WI38 (cell line): ENCODE data around the gene INTS1.

Experiments
- H3K4me3 ChIP-seq: 2 replicates; pipeline ENCODE4 v1.5.1; 2011; ENCODE audit warnings: low read depth, mild to moderate bottlenecking, control low read depth, low read length
- TF ChIP-seq, protein P1 (sequence below): IDR thresholded peaks from 2 replicates; pipeline ENCODE4 v1.5.1; 2012; ENCODE audit warnings: low read depth, mild to moderate bottlenecking, control low read depth, low read length

INTS1 gene

DNA sequence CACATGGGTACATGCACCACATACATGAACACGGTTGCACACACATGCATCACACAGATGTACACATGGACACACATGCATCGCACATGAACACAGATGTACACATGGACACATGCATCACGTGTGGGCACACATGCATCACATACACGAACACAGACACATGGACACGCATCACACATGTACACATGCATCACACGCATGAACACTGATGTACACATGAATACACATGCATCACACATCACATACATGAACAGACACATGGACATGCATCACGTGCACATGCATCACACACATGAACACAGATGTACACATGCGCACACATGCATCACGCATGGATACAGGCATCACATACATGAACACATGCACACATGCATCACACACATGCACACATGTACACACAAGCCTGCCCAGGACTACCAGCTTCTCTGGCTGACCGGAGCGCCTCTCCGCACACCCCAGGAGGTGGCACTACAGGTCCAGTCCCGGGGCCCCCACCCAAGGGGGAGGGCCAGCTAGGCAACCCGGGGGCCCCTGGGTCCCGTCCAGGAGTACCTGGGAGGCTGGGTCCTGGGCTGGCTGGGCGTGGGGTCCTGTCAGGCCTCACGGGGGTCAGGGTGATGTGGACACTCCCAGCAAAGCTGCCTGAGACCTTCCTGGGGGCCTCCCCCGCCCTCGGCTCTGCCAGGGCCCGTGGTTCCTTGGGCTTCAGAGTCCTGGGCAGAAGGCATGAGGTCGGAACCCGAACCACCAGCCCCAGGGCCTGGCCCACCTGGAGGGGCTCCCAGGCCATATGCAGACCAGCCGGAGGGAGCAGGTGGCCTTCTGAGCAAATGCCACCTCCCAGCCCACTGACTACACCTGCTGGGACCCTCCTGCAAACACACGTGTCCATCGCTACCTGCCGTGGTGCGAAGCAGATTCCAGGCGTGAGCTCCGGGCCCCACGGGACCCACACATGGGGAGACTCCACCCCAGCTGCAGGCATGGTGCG, 64.5 kb downstream of the INTS1 start:
- H3K4me3 ChIP-seq, result no peak overlapping the region
- TF ChIP-seq, protein P1, sequence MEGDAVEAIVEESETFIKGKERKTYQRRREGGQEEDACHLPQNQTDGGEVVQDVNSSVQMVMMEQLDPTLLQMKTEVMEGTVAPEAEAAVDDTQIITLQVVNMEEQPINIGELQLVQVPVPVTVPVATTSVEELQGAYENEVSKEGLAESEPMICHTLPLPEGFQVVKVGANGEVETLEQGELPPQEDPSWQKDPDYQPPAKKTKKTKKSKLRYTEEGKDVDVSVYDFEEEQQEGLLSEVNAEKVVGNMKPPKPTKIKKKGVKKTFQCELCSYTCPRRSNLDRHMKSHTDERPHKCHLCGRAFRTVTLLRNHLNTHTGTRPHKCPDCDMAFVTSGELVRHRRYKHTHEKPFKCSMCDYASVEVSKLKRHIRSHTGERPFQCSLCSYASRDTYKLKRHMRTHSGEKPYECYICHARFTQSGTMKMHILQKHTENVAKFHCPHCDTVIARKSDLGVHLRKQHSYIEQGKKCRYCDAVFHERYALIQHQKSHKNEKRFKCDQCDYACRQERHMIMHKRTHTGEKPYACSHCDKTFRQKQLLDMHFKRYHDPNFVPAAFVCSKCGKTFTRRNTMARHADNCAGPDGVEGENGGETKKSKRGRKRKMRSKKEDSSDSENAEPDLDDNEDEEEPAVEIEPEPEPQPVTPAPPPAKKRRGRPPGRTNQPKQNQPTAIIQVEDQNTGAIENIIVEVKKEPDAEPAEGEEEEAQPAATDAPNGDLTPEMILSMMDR, result no peak

DNA sequence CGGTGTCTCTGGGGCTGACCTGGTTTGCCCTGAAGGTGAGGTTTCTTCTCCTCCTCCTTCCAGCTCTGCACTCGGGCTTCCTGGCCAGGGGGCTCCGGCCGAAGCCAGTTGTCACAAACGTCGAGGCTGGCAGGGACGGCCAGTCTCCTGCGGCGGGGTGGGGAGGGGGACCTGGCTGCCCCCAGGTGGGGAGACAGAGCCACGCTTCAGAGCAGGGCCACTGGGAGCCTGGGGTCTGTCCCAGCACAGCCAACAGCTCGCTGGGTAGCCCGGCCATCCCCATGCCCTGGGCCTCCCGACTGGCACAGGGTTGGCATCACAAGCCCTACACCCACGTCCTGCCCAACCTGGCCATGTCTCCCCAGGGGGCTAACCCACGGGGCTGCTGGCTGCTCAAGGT, 65.4 kb downstream of the INTS1 start:
- TF ChIP-seq, protein P1, result no peak
- no peak overlapping the region for H3K4me3 ChIP-seq

DNA sequence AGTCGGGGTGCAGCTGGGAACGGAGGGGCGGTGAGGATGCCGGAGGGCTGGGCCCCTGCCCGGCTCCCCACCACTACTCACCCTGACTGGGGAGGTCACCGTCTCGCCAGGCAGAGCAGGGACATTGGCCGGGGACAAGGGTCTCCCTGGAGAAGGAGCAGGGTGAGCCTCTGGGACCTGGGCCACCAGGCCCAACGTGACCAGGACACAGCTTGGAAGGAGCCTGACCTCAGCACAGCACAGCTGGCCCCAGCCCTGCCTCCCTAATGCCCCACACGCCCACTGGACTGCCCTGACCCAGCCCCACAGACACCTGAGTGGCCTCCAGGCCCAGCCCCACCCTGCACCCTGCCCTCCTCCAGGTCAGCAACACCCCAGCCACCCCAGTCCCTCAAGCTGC, 66.0 kb downstream of the INTS1 start:
- TF ChIP-seq, protein P1, result no peak
- no peak overlapping the region for H3K4me3 ChIP-seq

DNA sequence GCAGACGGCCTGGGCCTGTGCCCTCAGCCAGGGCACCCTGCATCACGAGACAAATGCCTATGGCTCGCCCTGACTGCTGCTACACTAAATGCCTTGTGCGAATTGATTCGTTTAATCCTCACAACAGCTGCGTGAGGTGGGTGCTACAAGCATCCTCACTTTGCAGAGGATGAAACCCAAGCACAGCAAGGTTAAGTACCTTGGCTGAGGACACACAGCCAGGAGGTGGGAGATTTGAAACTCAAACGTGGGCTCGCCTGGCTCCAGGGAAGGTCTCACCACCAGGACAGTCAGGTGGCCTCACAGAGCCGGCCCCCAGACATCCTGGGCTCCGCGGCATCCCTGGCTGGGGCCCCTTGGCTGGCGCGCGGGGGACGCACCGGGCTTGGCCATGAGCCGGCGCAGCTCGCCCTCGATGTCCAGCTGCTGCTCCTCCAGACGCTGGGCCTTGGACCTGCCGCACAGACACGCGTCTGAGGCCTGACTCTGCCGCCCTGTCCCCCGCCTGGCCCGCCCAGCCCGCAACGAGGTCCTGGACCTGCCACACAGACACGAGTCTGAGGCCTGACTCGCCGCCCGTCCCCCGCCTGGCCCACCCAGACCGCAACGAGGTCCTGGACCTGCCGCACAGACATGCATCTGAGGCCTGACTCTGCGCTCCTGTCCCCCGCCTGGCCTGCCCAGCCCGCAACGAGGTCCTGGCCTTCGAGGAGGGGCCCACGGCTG, 66.9 kb downstream of the INTS1 start:
- TF ChIP-seq, protein P1, result no peak
- no peak overlapping the region for H3K4me3 ChIP-seq

DNA sequence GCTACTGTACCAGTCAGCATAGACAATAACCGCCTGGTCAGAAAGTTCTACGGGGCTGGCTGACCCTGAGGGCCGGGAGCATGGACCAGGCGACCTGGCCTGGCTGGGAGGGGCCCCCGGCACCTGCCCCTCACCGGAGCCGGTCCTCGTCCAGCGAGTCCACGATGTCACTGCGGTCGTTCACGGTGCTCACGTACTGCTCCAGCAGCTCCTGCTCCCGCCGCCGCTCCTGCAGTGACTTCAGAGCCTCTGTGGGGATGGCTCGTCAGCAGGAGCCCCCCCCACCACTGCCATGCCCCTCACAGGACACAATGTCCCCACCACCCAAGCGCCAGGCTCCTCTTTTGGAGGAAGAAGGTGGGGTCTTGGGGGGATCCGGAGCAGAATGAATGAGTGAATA, 67.6 kb downstream of the INTS1 start:
- TF ChIP-seq, protein P1, result no peak
- no peak overlapping the region for H3K4me3 ChIP-seq

DNA sequence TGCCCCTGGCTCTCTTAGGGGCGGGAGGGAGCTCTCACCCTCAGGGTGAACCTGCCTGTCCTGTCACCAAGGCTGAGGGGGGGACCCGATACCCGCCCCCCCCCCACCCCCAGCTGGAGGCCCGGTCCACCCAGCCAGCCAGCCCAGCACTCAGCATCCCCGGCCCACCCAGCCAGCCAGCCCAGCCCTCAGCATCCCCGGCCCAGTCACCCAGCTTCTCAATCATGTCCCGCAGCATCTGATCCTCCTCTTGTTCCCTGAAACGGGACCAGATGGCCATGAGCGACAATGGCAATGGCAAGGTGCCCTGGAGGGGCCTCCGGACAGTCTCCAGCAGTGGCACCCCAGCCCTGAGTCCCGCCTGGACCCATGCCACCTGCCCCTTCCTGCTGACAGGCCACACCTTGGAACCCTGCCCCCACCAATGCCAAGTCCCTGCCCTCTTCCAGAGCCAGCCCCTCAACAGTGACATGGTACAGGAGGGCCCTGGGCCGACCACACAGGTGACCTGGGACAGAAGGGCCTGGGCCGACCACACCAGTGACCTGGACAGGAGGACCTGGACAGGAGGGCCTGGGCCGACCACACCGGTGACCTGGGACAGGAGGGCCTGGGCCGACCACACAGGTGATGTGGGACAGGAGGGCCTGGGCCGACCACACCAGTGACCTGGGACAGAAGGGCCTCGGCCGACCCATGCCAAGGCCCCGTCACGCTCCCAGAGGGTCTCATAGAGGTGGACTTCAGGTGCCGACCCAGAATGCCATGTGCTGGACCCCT, 69.1 kb downstream of the INTS1 start:
- H3K4me3 ChIP-seq, result no peak overlapping the region
- TF ChIP-seq, protein P1, result no peak
